ENCODE measurements around the gene SERAC1.
"Not testable (repeated sequence)": the region's sequence is repeated elsewhere in the genome, so short reads cannot be mapped to it uniquely, and the experiment has no call there.

The SERAC1 gene

DNA sequence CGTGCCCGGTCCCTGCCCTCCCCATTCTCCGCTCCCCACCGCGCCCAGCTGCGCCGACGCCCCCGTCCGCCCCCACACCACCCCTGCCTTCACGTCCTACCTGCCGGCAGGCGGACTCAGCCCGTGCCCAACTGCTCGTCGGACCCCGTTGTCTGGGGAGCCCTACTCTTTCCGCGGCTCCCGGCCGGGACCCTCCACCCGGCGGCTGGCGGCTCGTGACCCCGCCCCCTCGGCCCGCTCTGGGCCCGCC, at the start of gene SERAC1:
Gene SERAC1, minus strand, starts transcription at position 223 of the 250 bp plus-strand sequence. CDS start 9,899 bp downstream, outside the sequence.
- DNase-seq (ENCODE audit: low read depth): no peak

DNA sequence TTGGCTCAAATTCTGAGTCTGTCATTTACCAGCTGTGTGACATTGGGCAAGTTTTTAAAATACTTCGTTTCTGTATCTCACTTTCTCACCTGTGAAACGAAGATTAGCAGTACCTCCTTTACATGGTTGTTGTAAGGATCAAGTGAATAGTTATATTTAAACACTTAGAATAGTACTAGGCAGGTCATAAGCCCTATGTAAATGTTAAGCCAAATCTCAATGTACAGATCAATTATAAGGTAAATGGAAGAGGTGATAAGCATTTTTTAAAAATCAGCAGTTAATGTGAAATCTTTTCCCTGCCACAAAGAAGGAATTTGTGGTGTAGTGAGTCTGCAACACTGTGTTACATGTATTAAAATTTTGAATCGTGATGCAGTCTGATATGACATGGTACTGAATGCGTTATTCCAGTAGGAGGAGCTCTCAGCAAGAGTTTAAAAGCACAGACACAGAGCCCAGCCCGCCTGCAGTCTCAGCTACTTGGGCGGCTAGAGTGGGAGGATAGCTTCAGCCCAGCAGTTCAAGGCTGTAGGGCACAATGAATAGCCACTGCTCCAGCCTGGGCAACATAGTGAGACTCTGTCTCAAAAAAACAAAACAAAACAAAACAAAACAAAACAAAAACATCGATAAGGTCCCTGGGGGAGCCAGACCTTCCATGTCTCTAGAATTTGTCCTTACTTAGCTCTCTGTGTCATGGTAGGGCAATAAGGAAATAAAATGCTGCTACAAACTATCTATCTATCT, 46.0 kb upstream of the SERAC1 start:
- no peak for DNase-seq (ENCODE audit: low read depth)

DNA sequence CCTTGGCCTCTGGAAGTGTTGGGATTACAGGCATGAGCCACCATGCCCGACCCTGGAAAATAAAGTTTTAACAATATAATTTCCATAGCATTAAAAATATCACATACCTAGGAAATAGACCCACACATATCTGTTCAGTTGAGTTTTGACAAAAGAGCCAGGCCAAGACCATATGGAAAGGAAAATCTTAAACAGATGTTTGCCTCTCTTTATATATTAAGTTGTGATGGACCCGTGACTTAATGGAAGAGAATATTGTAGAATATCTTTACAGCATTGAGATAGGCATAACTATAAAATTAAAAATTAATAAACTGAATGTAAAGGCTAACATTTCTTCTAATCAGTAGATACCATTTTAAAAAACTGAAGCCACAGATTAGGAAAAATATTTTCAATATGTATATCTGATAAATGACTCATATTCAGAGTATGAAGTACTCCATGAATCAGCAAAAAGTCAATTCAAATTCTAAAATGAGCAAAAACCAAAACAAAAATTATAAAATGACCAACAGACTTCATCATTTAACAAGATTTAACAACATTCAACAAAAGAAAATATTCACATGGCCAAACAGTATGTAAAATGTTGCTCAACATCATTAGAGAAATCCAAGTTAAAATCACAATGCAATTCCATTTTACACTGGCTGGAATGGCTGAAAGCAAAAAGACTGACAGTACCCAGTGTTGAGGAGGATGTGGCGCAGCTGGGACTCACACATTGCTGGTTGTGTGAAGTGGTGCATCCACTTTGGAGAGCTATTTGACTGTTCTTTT, 43.4 kb upstream of the SERAC1 start:
- DNase-seq (ENCODE audit: low read depth): no peak

DNA sequence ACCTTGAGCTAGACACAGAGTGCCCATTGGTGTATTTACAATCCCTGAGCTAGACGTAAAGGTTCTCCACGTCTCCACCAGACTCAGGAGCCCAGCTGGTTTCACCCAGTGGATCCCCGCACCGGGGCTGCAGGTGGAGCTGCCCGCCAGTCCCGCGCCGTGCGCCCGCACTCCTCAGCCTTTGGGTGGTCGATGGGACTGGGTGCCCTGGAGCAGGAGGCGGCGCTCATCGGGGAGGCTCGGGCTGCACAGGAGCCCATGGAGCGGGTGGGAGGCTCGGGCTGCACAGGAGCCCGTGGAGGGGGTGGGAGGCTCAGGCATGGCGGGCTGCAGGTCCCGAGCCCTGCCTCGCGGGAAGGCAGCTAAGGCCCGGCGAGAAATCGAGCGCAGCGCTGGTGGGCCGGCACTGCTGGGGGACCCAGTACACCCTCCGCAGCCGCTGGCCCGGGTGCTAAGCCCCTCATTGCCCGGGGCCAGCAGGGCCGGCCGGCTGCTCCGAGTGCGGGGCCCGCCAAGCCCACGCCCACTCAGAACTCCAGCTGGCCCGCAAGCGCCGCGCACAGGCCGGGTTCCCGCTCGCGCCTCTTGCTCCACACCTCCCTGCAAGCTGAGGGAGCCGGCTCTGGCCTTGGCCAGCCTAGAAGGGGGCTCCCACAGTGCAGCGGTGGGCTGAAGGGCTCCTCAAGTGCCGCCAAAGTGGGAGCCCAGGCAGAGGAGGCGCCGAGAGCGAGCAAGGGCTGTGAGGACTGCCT, 41.7 kb upstream of the SERAC1 start:
- not testable (repeated sequence) for DNase-seq (ENCODE audit: low read depth)

DNA sequence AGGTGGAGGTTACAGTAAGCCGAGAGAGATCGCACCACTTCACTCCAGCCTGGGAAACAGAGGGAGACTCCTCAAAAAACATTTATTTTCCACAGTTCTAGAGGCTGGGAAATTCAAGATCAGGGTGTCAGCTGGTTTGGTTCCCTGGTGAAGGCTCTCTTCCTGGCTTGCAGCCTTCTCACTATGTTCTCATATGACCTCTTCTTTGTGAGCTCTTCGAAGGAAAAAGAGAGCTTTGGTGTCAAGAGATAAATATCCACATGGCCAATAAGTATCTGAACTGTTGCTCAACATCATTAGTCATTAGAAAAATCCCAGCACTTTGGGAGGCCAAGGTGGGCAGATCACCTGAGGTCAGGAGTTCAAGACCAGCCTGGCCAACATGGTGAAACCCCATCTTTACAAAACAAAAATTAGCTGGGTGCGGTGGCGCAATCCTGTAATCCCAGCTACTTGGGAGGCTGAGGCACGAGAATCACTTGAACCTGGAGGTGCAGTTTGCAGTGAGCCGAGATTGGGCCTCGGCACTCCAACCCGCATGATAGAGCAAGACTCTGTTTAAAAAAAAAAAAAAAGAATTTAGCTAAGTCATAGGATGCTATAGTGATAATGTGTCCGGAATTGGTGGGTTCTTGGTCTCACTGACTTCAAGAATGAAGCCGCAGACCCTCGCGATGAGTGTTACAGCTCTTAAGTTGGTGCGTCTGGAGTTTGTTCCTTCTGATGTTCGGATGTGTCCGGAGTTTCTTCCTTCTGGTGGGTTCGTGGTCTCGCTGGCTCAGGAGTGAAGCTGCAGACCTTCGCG, 40.4 kb upstream of the SERAC1 start:
- not testable (repeated sequence) for DNase-seq (ENCODE audit: low read depth)

DNA sequence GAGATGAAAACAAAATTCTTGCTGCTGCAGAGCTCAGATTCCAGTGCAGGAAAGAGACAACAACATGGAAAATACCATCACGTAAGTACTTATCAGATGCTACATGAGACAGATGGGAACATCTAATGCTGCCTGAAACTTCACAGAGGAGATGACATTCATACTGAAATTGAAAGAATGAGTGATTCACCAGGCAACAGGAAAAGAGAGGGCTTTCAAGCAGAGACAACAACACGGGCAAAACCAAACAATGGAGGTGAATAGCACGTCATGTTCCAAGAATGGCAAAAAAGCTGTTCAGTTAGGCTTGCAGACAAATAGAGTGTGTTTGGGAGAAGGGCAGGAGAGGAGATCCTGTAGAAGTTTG, 39.3 kb upstream of the SERAC1 start:
- DNase-seq (ENCODE audit: low read depth): no peak

DNA sequence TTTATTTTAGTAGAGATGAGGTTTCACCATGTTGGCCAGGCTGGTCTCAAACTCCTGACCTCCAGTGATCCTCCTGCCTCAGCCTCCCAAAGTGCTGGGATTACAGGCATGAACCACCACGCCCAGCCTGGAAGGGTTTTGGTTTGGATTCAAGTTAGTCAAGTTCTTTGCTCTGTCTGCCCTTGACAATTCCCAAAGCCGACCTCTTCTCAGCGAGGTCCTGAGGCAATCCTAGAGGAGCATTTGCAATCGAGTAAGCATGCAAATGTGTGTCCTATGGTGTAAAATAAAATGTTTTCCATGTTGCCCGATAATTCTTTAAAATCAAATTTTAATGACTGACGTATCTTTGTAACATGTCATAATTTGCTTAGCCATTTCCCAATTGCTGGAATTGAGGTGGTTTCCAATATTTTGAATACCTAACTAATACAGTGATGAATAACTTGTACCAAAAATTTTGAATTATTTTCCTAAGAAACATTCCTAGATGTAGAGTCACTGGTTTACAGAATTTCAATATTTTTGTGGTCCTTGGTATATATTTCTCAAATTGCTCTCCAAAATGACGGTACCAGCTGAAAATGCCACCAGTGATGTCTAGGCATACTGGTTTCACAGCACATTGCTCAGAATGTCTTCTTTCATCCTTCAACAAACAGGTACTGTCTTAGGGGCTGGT, 38.8 kb upstream of the SERAC1 start:
- no peak for DNase-seq (ENCODE audit: low read depth)

DNA sequence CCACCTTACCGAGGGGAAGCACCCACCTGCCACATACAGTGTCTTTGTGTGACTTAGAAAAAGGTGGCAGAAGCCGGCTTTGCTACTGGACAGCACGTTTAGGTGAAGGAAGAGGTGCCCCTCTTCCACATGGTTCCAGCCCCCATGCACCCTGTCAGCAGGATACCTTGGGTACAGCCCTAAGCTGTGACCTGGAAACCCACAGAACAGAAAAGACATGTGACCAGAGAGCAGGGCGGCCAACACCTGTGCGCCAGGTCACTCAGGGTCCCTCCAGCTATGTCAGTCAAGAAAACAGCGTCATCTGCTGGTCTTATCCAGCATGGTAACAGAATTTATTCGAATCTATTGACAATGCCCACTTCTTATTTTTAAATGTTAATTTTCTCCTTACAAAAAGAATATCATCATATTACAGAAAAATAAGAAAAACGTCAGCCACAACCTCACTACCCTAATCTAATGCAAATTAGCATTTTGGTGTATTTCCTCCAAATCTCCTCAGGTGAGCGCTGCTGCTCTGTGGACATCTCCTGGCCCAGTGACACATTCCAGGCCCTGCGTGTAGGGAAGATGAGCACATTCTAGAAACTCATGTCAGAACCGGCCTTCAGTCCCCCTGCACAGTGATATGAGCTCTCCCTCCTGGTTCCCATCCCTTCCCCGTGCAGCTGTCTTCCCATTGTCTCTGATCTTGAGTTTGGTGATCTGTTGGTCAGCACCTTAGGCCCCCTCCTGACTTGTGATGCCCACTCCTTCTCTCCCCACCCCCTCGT, 37.3 kb upstream of the SERAC1 start:
- no peak for DNase-seq (ENCODE audit: low read depth)

DNA sequence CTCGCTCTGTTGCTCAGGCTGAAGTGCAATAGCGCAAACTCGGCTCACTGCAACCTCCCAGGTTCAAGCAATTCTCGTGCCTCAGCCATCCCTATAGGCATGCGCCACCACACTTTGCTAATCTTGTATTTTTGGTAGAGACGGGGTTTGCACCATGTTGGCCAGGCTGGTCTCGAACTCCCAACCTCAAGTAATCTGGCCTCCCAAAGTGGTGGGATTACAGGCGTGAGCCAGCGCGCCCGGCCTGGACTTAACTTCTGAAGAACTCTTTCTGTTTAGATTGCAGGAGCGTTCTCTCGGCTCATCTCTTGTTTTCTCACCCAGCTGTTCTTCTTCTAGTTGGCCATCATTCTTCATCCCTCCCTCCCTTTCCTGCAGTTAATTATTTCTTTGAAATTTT, 30.4 kb upstream of the SERAC1 start:
- no peak for DNase-seq (ENCODE audit: low read depth)

DNA sequence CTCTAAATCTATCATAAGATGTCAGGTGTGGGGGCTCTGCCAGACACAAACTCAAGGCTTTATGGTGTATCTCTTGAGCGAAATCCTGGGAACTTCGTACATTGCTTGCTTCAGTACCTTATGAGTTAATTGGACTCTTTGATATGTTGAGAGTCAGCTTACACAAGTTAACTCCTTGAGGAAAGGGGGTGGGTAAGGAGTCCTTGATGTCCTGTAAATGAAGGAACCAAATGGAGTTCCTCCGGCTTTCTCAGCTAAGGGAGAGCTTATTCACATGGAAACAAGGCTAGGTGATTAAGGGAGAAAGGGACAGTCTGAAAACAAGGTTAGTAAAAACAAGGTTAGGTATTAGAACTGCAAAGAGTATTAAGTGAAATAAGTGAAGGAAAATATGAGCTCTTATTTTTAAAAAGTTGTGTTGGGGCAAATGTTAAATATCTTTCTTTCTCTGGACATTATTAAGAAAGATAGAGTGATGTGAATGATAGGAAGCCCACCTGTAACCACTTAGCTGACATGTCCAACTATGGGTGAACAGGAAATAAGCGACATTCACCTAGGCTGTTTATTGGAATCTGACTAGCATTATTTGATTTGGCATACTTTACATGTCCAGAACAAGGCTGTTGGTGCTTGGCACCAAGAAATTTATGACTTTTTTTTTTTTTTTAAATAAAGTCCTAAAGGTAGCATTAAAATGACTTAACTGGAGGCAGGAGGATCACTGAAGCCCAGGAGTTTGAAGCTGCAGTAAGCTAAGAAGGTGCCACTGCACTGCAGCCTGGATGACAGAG, 26.6 kb upstream of the SERAC1 start:
- no peak for DNase-seq (ENCODE audit: low read depth)

DNA sequence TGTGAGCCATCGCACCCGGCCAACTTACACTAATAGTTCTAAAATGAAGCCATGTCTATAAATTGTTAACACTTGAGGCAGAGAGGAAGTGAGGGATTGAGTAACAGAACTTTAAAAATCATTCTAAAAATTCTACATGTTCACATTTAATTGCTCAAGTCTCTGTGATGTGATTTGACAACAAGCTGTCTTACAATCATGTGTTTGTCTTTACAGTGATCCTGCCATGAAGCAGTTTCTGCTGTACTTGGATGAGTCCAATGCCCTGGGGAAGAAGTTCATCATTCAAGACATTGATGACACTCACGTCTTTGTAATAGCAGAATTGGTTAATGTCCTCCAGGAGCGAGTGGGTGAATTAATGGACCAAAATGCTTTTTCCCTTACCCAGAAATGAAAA, 23.7 kb upstream of the SERAC1 start:
- no peak for DNase-seq (ENCODE audit: low read depth)

DNA sequence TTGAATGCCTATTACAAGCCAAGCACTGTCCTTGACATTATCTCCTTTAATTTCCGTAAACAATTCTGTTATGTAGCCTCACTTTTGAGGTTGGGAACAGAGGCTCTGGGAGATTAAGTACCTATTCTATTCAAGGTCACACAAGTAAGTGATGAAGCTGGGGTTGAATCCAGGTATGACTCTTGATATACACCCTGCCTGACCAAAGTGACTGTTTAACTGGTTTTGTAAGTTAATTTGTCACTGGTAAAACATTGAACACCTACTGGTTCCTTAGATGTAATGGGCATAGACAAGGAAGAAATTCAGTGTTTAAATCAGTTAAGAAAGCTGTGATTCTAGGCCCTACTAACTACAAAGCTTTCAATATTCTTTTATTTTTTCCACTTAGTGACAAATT, 23.0 kb upstream of the SERAC1 start:
- no peak for DNase-seq (ENCODE audit: low read depth)

DNA sequence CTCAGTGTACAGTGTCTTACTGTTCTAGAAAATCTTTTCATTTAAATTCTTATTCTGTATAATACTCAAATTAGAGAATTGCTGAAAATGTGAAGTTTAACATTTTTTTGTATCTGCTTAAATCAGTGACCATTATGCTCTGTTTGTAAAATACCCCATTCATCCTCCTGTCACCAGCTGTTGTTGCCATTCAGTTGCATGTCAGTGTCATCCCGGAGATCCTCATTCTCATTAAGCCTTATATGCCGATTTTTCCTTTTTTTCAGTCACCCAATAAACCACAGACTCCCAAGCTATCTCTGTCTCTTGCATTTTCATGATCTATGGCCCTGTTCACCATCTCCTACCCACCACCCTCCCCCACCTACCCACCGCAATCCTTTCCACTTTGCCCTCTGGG, 20.5 kb upstream of the SERAC1 start:
- no peak for DNase-seq (ENCODE audit: low read depth)

DNA sequence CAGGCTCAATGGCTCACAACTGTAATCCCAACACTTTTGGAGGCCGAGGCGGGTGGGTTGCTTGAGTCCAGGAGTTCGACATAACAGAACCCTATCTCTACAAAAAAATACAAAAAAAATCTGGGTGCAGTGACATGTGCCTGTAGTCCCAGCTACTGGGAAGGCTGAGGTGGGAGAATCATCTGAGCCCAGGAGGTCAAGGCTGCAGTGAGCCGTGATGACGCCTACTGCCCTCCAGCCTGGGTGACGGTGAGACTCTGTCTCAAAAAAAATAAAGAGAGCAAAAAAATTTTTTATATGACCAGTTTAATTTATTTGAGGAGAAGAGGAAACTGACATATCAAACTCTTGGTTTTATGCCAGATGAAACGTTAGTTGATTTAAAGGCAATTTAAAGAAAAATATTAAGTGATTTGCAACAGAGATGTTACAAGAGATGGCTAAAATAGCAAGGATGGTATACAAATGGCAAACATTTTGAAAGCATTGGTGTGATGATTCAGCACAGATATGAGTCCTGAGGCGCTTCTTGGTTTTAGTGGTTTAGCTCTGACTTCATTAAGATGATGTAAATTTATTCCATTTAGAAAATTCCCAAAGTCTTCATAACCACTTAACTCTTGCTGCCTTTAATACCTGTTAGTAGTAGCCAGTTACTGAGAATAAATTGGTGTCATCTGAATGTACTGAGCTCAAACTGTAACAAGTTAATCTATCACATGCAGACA, 17.8 kb upstream of the SERAC1 start:
- no peak for DNase-seq (ENCODE audit: low read depth)

DNA sequence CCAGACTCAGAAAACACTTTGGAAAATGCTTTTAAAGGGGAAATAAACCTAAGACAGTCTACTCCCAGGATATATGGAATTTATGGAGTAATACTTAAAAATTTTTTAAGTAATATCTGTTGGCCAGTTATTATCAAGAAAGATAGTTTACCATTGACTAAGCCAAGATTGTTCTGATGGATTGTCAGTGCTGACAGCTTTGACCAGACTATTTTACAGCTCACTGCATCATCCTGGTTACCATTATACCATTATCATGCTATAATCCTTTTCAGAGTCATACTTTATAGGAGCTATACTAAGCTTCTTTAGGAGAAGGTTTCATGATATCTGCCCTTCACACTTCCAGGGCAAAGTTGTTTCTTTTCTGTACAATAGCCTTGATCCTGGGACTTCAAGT, 16.5 kb upstream of the SERAC1 start:
- no peak for DNase-seq (ENCODE audit: low read depth)

DNA sequence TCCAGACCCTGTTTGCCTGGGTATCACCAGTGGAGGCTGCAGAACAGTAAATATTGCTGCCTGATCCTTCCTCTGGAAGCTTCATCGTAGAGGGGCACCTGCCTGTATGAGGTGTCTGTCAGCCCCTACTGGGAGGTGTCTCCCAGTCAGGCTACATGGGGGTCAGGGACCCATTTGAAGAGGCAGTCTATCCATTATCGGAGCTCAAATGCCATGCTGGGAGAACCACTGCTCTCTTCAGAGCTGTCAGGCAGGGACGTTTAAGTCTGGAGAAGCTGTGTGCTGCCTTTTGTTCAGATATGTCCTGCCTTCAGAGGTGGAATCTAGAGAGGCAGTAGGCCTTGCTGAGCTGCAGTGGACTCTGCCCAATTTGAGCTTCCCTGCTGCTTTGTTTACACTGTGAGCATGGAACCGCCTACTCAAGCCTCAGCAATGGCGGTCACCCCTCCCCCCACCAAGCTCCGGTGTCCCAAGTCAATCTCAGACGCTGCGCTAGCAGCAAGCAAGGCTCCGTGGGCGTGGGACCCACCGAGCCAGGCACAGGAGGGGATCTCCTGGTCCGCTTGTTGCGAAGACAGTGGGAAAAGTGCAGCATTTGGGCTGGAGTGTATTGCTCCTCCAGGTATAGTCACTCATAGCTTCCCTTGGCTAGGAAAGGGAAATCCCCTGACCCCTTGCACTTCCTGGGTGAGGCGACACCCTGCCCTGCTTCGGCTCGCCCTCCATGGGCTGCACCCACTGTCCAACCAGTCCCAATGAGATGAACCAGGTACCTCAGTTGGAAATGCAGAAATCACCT, 15.3 kb upstream of the SERAC1 start:
- DNase-seq (ENCODE audit: low read depth): not testable (repeated sequence)

DNA sequence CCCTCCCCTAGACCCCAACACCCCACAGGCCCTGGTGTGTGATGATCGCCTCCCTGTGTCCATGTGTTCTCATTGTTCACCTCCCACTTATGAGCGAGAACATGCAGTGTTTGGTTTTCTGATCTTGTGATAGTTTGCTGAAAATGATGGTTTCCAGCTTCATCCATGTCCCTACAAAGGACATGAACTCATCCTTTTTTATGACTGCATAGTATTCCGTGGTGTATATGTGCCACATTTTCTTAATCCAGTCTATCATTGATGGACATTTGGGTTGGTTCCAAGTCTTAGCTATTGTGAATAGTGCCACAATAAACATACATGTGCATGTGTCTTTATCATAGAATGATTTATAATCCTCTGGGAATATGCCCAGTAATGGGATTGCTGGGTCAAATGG, 9.7 kb upstream of the SERAC1 start:
- DNase-seq (ENCODE audit: low read depth): not testable (repeated sequence)

DNA sequence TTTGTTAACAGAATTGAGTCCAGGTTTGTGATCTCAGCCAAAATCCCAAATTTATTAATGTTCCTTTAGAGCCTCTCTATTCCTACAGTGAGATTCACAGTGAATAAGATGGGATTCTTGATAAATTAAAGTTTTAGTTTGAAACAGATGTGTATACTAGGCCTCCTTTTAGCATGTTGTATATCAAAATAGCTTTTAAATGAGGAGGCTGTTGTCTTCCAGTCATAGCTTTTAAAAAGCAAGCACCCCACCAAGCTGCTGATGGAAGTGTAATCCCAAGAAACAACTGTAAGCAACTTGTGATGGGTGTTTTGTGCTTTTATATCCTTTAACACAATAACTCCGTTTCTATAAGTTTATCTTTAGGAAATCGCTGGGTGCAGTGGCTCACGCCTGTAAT, 7.0 kb upstream of the SERAC1 start:
- no peak for DNase-seq (ENCODE audit: low read depth)

DNA sequence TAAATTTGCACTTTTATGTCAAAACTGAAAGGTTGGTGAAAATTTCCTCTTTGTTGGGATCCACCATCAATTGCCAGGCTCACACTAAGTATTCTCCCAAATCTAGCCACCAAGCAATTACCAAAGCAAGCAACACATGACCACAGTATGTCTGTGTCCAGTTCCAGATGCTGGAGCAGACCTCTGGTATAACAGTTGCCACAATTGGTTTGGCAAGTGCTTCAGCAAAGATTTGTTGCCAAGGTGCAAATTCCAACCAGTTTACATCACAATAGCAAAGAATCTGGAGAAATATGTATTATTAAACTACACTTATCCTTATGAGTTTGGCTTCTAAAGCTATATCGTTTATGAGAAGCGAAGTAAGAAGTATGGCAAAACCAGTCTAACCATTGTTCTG, 6.5 kb upstream of the SERAC1 start:
- DNase-seq (ENCODE audit: low read depth): no peak
